Trophoblast cell (in vitro differentiated cells and primary cell): ENCODE measurements around the gene ENDOG.
A peak's percentile ranks its signal among the peaks of the same experiment; 100 is the strongest.

Experiments used
- DNase-seq, 2 donors: peaks; one replicate each; pipeline ENCODE4 v3.0.0-alpha.2; 2016
- H2AFZ ChIP-seq: 2 replicates; pipeline ENCODE4 v1.6.1; 2013; ENCODE audit warnings: low read length, moderate library complexity, mild to moderate bottlenecking; ENCODE audit not compliant: insufficient read depth, poor library complexity
- H2AK5ac ChIP-seq: 2 replicates; pipeline ENCODE4 v1.6.1; 2013; ENCODE audit warnings: mild to moderate bottlenecking, low read length
- H2BK120ac ChIP-seq: 2 replicates; pipeline ENCODE4 v1.6.1; 2013; ENCODE audit warnings: low read length, mild to moderate bottlenecking, moderate library complexity; ENCODE audit not compliant: insufficient read depth, poor library complexity
- H2BK12ac ChIP-seq: 2 replicates; pipeline ENCODE4 v1.6.1; 2013; ENCODE audit warnings: mild to moderate bottlenecking, low read length, moderate library complexity
- H2BK5ac ChIP-seq: 2 replicates; pipeline ENCODE4 v1.6.1; 2013; ENCODE audit warnings: low read length, low read depth, moderate library complexity, mild to moderate bottlenecking; ENCODE audit not compliant: poor library complexity
- H3K14ac ChIP-seq: 2 replicates; pipeline ENCODE4 v1.6.1; 2013; ENCODE audit warnings: mild to moderate bottlenecking, low read length
- H3K18ac ChIP-seq: 2 replicates; pipeline ENCODE4 v1.6.1; 2013; ENCODE audit warnings: mild to moderate bottlenecking, low read length
- H3K23ac ChIP-seq: 2 replicates; pipeline ENCODE4 v1.6.1; 2013; ENCODE audit warnings: low read length
- H3K27ac ChIP-seq: 2 replicates; pipeline ENCODE4 v1.5.1; 2013; ENCODE audit warnings: low read depth, mild to moderate bottlenecking, inconsistent platforms, low read length, moderate library complexity
- H3K27me3 ChIP-seq: 2 replicates; pipeline ENCODE4 v1.6.1; 2013; ENCODE audit warnings: inconsistent platforms, mild to moderate bottlenecking, low read length, moderate library complexity; ENCODE audit not compliant: insufficient read depth
- H3K36me3 ChIP-seq, 2 experiments: 1 replicate in 1 of 2; 2 replicates in 1 of 2; pipeline ENCODE4 v1.6.1; 2013; ENCODE audit warnings: low read length in 2 of 2, mild to moderate bottlenecking in 2 of 2, moderate library complexity in 1 of 2; ENCODE audit not compliant: insufficient read depth in 2 of 2, control insufficient read depth in 1 of 2
- H3K4ac ChIP-seq: 2 replicates; pipeline ENCODE4 v1.6.1; 2013; ENCODE audit warnings: low read depth, mild to moderate bottlenecking, low read length, moderate library complexity
- H3K4me1 ChIP-seq, 2 experiments: 1 replicate in 1 of 2; 2 replicates in 1 of 2; pipeline ENCODE4 v1.6.1; 2013; ENCODE audit warnings: low read length in 2 of 2, mild to moderate bottlenecking in 2 of 2, moderate library complexity in 1 of 2; ENCODE audit not compliant: insufficient read depth in 2 of 2, control insufficient read depth in 1 of 2
- H3K4me2 ChIP-seq: 2 replicates; pipeline ENCODE4 v1.6.1; 2013; ENCODE audit warnings: inconsistent platforms, mild to moderate bottlenecking, low read length, moderate library complexity
- H3K4me3 ChIP-seq: 2 replicates; pipeline ENCODE4 v1.5.1; 2013; ENCODE audit warnings: mild to moderate bottlenecking, low read depth, low read length, inconsistent platforms
- H3K79me1 ChIP-seq: one replicate; pipeline ENCODE4 v1.6.1; 2013; ENCODE audit warnings: low read length
- H3K79me2 ChIP-seq: 2 replicates; pipeline ENCODE4 v1.6.1; 2013; ENCODE audit warnings: low read length, mild to moderate bottlenecking; ENCODE audit not compliant: control insufficient read depth, insufficient read depth, poor library complexity
- H3K9ac ChIP-seq: 2 replicates; pipeline ENCODE4 v1.6.1; 2013; ENCODE audit warnings: mild to moderate bottlenecking, low read length
- H3K9me3 ChIP-seq: 2 replicates; pipeline ENCODE4 v1.6.1; 2013; ENCODE audit warnings: low read depth, mild to moderate bottlenecking, control low read depth, inconsistent platforms, low read length; ENCODE audit not compliant: insufficient read depth
- H4K12ac ChIP-seq: 2 replicates; pipeline ENCODE4 v1.6.1; 2013; ENCODE audit warnings: low read depth, mild to moderate bottlenecking, low read length, moderate library complexity
- H4K8ac ChIP-seq: 2 replicates; pipeline ENCODE4 v1.6.1; 2013; ENCODE audit warnings: low read depth, mild to moderate bottlenecking, low read length, moderate library complexity
- H4K91ac ChIP-seq: one replicate; pipeline ENCODE4 v1.6.1; 2013; ENCODE audit warnings: low read depth, mild to moderate bottlenecking, low read length, moderate library complexity
- WGBS: extraction: QIAGEN DNeasy Blood & Tissue Kit; methylation state at CpG from one replicate; pipeline ENCODE4 v1.1.7; 2013; ENCODE audit warnings: missing lambda C conversion rate; ENCODE audit not compliant: insufficient read length, insufficient coverage; ENCODE audit errors: extremely low coverage; 5-methylcytosine and 5-hydroxymethylcytosine counted together

Gene ENDOG

DNA sequence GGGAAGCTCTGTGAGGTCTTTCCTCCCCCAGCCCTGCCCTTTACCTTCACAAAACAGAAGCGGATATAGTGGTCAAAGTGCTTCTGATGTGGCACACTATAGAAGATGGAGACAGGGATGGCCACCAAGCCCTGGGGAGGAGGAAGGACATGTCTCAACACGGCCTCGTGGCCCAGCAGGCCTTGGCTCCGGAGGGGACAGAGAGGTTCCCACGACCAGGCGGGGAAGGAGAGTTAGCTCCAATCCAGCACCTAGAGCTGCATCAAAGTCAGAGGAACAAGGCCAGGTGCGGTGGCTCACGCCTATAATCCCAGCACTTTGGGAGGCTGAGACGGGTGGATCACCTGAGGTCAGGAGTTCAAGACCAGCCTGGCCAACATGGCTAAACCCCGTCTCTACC is 15.4 kb downstream of the ENDOG start:
- H4K12ac ChIP-seq, result no peak overlapping the region
- no peak overlapping the region for H3K9ac ChIP-seq
- no peak overlapping the region for H2BK5ac ChIP-seq
- H2BK12ac ChIP-seq, result no peak overlapping the region
- no peak overlapping the region for H4K8ac ChIP-seq
- H3K27ac ChIP-seq, result no peak overlapping the region
- peaks cover 3% of the 10 kb centered on the region for H3K79me1 ChIP-seq
- no peak for DNase-seq
- H2AK5ac ChIP-seq, result no peak overlapping the region
- no peak overlapping the region for H4K91ac ChIP-seq
- peaks cover 5 to 8% of the 10 kb centered on the region in 2 experiments for H3K36me3 ChIP-seq
- H3K4me3 ChIP-seq, result no peak overlapping the region
- no peaks in the 10 kb centered on the region for H3K27me3 ChIP-seq
- H3K4me2 ChIP-seq, result no peak overlapping the region
- H2BK120ac ChIP-seq, result no peak overlapping the region
- peaks cover 7% of the 10 kb centered on the region for H3K79me2 ChIP-seq
- H3K4me1 ChIP-seq, result peaks cover 14 to 16% of the 10 kb centered on the region in 2 experiments
- H2AFZ ChIP-seq, result no peak overlapping the region
- WGBS, result no CpG with 5 or more reads among the region's 10 CpGs
- no peak overlapping the region for H3K4ac ChIP-seq
- H3K9me3 ChIP-seq, result peaks cover 2% of the 10 kb centered on the region
- no peak overlapping the region for H3K14ac ChIP-seq
- no peak overlapping the region for H3K23ac ChIP-seq
- no peak overlapping the region for H3K18ac ChIP-seq

- no peak overlapping the region for H3K9ac ChIP-seq
- H3K4me3 ChIP-seq, result no peak overlapping the region
- no peak overlapping the region for H2AK5ac ChIP-seq
- no peak overlapping the region for H4K12ac ChIP-seq
- H4K8ac ChIP-seq, result no peak overlapping the region
- no peak overlapping the region for H3K27ac ChIP-seq
- H3K36me3 ChIP-seq, result peaks cover 5 to 8% of the 10 kb centered on the region in 2 experiments
- H3K9me3 ChIP-seq, result peaks cover 2% of the 10 kb centered on the region
- peak; percentile 61 to 74 for DNase-seq
- H2AFZ ChIP-seq, result no peak overlapping the region
- no peak overlapping the region for H3K4me2 ChIP-seq
- H3K18ac ChIP-seq, result no peak overlapping the region
- no peak overlapping the region for H3K4ac ChIP-seq
- no peak overlapping the region for H3K23ac ChIP-seq
- H3K79me2 ChIP-seq, result no peaks in the 10 kb centered on the region
- H3K27me3 ChIP-seq, result no peaks in the 10 kb centered on the region
- no CpG with 5 or more reads among the region's 28 CpGs for WGBS
- H2BK120ac ChIP-seq, result no peak overlapping the region
- H3K79me1 ChIP-seq, result no peaks in the 10 kb centered on the region
- no peak overlapping the region for H4K91ac ChIP-seq
- H2BK12ac ChIP-seq, result no peak overlapping the region
- no peak overlapping the region for H3K14ac ChIP-seq
- H2BK5ac ChIP-seq, result no peak overlapping the region
- peaks cover 8 to 9% of the 10 kb centered on the region in 2 experiments for H3K4me1 ChIP-seq
Measured at GRCh38 chr9:128835246-128836210, 17.2 kb downstream of the ENDOG start.

- Histone ChIP-seq H2AK5ac (no peak overlapping the region), H2BK120ac (no peak overlapping the region), H2BK12ac (no peak overlapping the region), H2BK5ac (no peak overlapping the region), H3K14ac (no peak overlapping the region), H3K27ac (no peak overlapping the region), H3K79me1 (no peaks in the 10 kb centered on the region), H3K18ac (no peak overlapping the region), H2AFZ (no peak overlapping the region), H3K4me1 (peaks cover 8 to 9% of the 10 kb centered on the region in 2 experiments), H3K27me3 (no peaks in the 10 kb centered on the region), H3K9ac (no peak overlapping the region), H3K4me2 (no peak overlapping the region), H4K12ac (no peak overlapping the region), H4K8ac (no peak overlapping the region), H3K23ac (no peak overlapping the region), H3K36me3 (peaks cover 5 to 8% of the 10 kb centered on the region in 2 experiments), H3K79me2 (no peaks in the 10 kb centered on the region), H3K9me3 (peaks cover 2% of the 10 kb centered on the region), H3K4ac (no peak overlapping the region), H4K91ac (no peak overlapping the region), H3K4me3 (no peak overlapping the region)
- WGBS, result no CpG with 5 or more reads among the region's 14 CpGs
- DNase-seq, result no peak
Measured at GRCh38 chr9:128836509-128837145, 18.3 kb downstream of the ENDOG start.

DNA sequence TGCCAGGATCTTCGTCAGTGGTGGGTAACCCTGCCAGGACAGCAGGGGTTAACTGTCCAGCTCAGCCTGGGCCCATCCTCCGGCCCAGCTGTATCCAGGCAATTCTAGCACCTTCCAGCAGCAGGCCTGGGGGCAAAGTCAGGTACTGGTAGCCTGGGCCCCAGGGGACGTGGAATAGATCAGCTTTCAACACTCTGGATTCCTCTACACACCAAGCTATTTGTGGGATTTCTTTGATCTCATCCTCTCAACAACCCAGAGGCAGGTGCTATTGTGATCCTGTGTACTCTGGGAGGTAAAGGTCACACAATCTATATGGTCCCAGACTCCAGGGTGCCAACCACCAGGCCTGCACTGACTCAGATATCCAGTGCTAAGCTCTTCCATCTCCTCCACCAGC is 20.0 kb downstream of the ENDOG start:
- no peaks in the 10 kb centered on the region for H3K79me2 ChIP-seq
- no peaks in the 10 kb centered on the region for H3K79me1 ChIP-seq
- H3K4me2 ChIP-seq, result no peak overlapping the region
- H3K14ac ChIP-seq, result no peak overlapping the region
- H4K91ac ChIP-seq, result no peak overlapping the region
- no peak overlapping the region for H3K27ac ChIP-seq
- no peak overlapping the region for H2BK12ac ChIP-seq
- H3K23ac ChIP-seq, result no peak overlapping the region
- no CpG with 5 or more reads among the region's 3 CpGs for WGBS
- no peak overlapping the region for H3K4me3 ChIP-seq
- H2AFZ ChIP-seq, result no peak overlapping the region
- H3K36me3 ChIP-seq, result peaks cover 3 to 8% of the 10 kb centered on the region in 2 experiments
- H3K9me3 ChIP-seq, result peaks cover 2% of the 10 kb centered on the region
- H2AK5ac ChIP-seq, result no peak overlapping the region
- no peak overlapping the region for H3K4ac ChIP-seq
- no peak overlapping the region for H4K8ac ChIP-seq
- no peak overlapping the region for H3K9ac ChIP-seq
- DNase-seq, result peak; percentile 94 to 97
- no peak overlapping the region for H3K18ac ChIP-seq
- no peaks in the 10 kb centered on the region for H3K27me3 ChIP-seq
- no peak overlapping the region for H2BK120ac ChIP-seq
- H2BK5ac ChIP-seq, result no peak overlapping the region
- peaks cover 8 to 9% of the 10 kb centered on the region in 2 experiments for H3K4me1 ChIP-seq
- no peak overlapping the region for H4K12ac ChIP-seq
